Uterus (tissue), 4 donors: ENCODE results near the gene GNGT1. TPM values are rescaled to one million over a fixed set of nuclear protein-coding genes. Genes with fewer than 3 reads are reported as not detected.
A peak's percentile ranks its signal among the peaks of the same experiment; 100 is the strongest.
"Not testable (repeated sequence)": the region's sequence is repeated elsewhere in the genome, so short reads cannot be mapped to it uniquely, and the experiment has no call there.

Experiments
- DNase-seq, 2 donors: peaks; one replicate each; pipeline ENCODE4 v3.0.0-alpha.2; 2019 to 2020
- H3K27ac ChIP-seq, 2 donors: fragments of 200-600 bp; sonication (generic); 1 replicate in 1 of 2; 2 replicates in 1 of 2; pipeline ENCODE4 v1.5.1; 2016 to 2018
- H3K27me3 ChIP-seq, 2 donors: fragments of 200-600 bp; sonication (generic); one replicate each; pipeline ENCODE4 v1.5.1; 2018 to 2019; ENCODE audit warnings: control low read depth in 1 of 2
- H3K36me3 ChIP-seq, 2 donors: fragments of 200-600 bp; sonication (generic); one replicate each; pipeline ENCODE4 v1.5.1; 2019; ENCODE audit warnings: control low read depth in 1 of 2
- H3K4me1 ChIP-seq, 2 donors: fragments of 200-600 bp; sonication (generic); one replicate each; pipeline ENCODE4 v1.5.1; 2018 to 2019; ENCODE audit warnings: control low read depth in 1 of 2
- H3K4me3 ChIP-seq, 2 donors: fragments of 200-600 bp; sonication (generic); 1 replicate in 1 of 2; 2 replicates in 1 of 2; pipeline ENCODE4 v1.5.1; 2018 to 2019; ENCODE audit warnings: mild to moderate bottlenecking in 1 of 2
- H3K9me3 ChIP-seq, 2 donors: fragments of 200-600 bp; sonication (generic); one replicate each; pipeline ENCODE4 v1.5.1; 2019; ENCODE audit warnings: control low read depth in 1 of 2
- CTCF ChIP-seq, 4 experiments: fragments of 200-600 bp in 2 of 4; fragments of 450-650 bp in 2 of 4; sonication (generic) in 2 of 4; IDR thresholded peaks; one replicate each; pipeline ENCODE4 v1.5.1; 2016 to 2019; ENCODE audit warnings: antibody characterized with exemption in 4 of 4, mild to moderate bottlenecking in 2 of 4, moderate library complexity in 1 of 4
- POLR2A ChIP-seq, 2 donors: fragments of 450-650 bp; IDR thresholded peaks; one replicate each; pipeline ENCODE4 v1.6.1; 2016; ENCODE audit warnings: antibody characterized with exemption in 2 of 2, mild to moderate bottlenecking in 1 of 2, moderate library complexity in 1 of 2
- intact Hi-C: fragments of 100-400 bp; cut with DNase I; formaldehyde crosslinking; loops from one replicate; pipeline ENCODE4 v1.15.1; 2023; ENCODE audit warnings: low total_unique reads
- total RNA-seq, 4 donors: library from RNA; depleted of rRNA in 3 of 4; stranded (reverse); fragments of >200 nt in 3 of 4; gene quantifications; one replicate each; pipeline versions ENCODE4 v1.1.0 to v1.2.4, GENCODE V29; 2014 to 2023
- donor health status: DM: yes; HTN: yes; CAD: no.

GNGT1 gene
- total RNA-seq, 4 donors from 2014 or later, result not detected

DNA sequence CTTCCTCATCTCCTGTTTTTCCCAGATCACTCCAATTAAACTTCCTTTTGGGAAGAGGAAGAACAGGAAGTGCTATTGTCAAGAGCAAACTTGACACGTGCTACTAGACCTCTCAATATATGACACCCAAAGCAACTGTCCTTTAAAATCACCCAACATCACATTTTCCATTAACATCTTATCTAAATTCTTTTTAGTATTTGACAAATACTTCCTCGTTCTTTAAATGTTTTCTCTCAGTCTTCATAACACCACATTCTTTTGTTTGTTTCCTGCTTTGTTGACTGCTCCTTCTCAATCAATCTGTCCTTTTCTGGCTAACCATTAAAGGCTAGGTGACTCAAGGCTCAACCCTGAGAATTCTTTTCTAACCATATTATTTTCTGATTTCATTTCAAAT, 8.7 kb upstream of the GNGT1 start:
- DNase-seq, result no peak
- Histone ChIP-seq H3K9me3 (no peaks in the 10 kb centered on the region), H3K4me3 (no peak overlapping the region), H3K4me1 (no peaks in the 10 kb centered on the region), H3K27me3 (no peaks in the 10 kb centered on the region), H3K36me3 (no peaks in the 10 kb centered on the region), H3K27ac (no peak overlapping the region)
- intact Hi-C loops, result loop anchor here (5.0 kb wide), 1 partner anchor 190 kb away; no protein-coding TSS in a partner anchor
- no peak for TF ChIP-seq POLR2A (IDR thresholded peaks at IDR 0.05)
- no peak for TF ChIP-seq CTCF (IDR thresholded peaks at IDR 0.05)

DNA sequence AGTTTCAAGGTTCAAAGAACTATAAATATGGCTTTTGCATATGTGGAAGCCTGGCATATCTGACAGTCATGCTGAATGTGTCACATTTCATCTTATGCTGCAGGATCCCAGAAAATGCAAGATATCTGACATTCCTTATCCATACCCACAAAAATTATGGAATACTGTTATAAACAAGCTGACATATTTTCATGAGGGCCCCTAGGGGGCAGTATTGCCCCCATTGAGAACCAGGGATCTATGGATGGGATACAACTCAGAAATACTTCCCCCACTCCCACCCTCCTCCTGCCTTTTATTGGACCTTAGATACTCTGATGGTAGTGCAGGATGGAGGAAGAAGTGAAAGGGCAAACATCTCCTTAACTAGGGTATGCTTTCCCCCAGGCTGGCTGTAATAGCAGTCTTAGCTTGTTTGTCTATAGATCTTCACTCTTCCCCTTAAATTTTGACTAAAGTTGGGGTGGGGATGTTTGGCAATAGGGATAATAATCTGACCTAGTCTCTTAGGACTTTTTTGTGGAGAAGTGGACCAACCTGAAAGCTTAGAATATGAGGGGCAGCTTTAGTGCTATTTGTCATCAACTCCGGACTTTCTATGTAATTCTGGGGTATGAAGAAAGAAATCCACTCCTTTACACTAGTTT, 3.5 kb upstream of the GNGT1 start:
- intact Hi-C loops, result loop anchor here (10.0 kb wide), 1 partner anchor 102 kb away; the partner anchor contains the start of gene BET1
- no peak overlapping the region for H3K27ac ChIP-seq
- H3K36me3 ChIP-seq, result no peaks in the 10 kb centered on the region
- no peaks in the 10 kb centered on the region for H3K27me3 ChIP-seq
- H3K4me3 ChIP-seq, result no peak overlapping the region
- DNase-seq, result no peak
- H3K4me1 ChIP-seq, result no peaks in the 10 kb centered on the region
- no peaks in the 10 kb centered on the region for H3K9me3 ChIP-seq
- TF ChIP-seq CTCF (IDR thresholded peaks at IDR 0.05) (peak; percentile 59 to 78 (median 72)), POLR2A (IDR thresholded peaks at IDR 0.05) (no peak)

GRCh38 chr7:93910076-93910994, 4.0 kb downstream of the GNGT1 start:
- no peaks in the 10 kb centered on the region for H3K36me3 ChIP-seq
- no peaks in the 10 kb centered on the region for H3K27me3 ChIP-seq
- H3K4me3 ChIP-seq, result no peak overlapping the region
- peaks cover 0 to 12% of the 10 kb centered on the region in 2 donors for H3K4me1 ChIP-seq
- intact Hi-C loops, result no loop called here
- peak; percentile 67 to 86 for DNase-seq
- H3K27ac ChIP-seq, result peak overlapping the region; percentile 71 to 86
- TF ChIP-seq CTCF (IDR thresholded peaks at IDR 0.05), result no peak
- TF ChIP-seq POLR2A (IDR thresholded peaks at IDR 0.05), result no peak
- H3K9me3 ChIP-seq, result no peaks in the 10 kb centered on the region

DNA sequence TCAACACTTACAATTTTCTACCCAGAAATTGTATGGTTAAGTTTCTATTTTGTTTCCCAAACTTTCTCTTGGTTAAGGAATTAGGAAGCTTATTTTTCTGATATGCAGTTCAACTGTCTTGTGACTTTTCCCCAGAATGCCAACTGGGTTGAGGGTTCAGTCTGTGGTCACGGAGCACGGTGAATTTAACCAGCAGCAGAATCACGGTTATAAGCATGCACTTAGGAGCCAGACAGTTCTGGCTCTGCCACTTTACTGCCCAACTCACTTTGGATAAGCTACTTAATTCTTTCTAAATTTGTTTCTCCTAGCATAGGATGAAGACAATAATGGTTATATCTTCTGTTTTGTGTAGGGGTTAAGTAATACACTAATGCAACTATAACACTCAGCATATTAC, 4.9 kb downstream of the GNGT1 start:
- H3K4me3 ChIP-seq, H3K27me3 ChIP-seq, intact Hi-C loops, H3K36me3 ChIP-seq, H3K9me3 ChIP-seq, DNase-seq: not testable (repeated sequence)
- peaks cover 0 to 12% of the 10 kb centered on the region in 2 donors for H3K4me1 ChIP-seq
- peak overlapping the region; percentile 71 to 86 for H3K27ac ChIP-seq

DNA sequence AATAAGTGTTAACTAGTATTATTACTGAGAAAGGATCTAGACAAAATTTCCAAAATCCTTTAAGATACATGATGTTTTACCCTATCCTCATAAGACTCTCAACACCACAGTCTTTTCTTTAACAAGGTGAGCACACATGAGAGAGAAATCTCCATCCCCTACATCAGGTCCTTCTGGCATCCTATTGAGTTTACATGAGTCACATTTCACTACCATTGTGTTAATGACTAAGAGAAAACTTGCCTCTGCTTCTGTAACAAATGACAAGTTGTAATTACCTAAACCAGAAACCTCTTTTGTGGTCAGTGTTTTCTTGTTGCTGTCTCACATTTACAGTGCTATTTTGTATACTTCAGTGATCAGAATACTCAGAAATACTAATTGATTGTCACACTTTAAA, 5.3 kb downstream of the GNGT1 start:
- H3K9me3 ChIP-seq, H3K4me3 ChIP-seq, DNase-seq, intact Hi-C loops, H3K36me3 ChIP-seq, H3K27me3 ChIP-seq: not testable (repeated sequence)
- Histone ChIP-seq H3K4me1 (peaks cover 0 to 12% of the 10 kb centered on the region in 2 donors), H3K27ac (peak overlapping the region; percentile 46 to 49)

- H3K4me3 ChIP-seq, result no peak overlapping the region
- TF ChIP-seq CTCF (IDR thresholded peaks at IDR 0.05), result no peak
- no peak for TF ChIP-seq POLR2A (IDR thresholded peaks at IDR 0.05)
- intact Hi-C loops, result no loop called here
- H3K9me3 ChIP-seq, result no peaks in the 10 kb centered on the region
- H3K4me1 ChIP-seq, result peaks cover 0 to 12% of the 10 kb centered on the region in 2 donors
- H3K36me3 ChIP-seq, result no peaks in the 10 kb centered on the region
- H3K27ac ChIP-seq, result peak overlapping the region; percentile 64 to 78
- no peak for DNase-seq
- H3K27me3 ChIP-seq, result no peaks in the 10 kb centered on the region
Measured at GRCh38 chr7:93913197-93913596, 6.8 kb downstream of the GNGT1 start.
